ENCODE results near the gene ESR2.
"Not testable (repeated sequence)": the region's sequence is repeated elsewhere in the genome, so short reads cannot be mapped to it uniquely, and the experiment has no call there.

The ESR2 gene

GRCh38 chr14:64118403-64118742, 175.8 kb downstream of the ESR2 start:
- not testable (repeated sequence) for H3K14ac ChIP-seq (ENCODE audit: low read length in 2 of 2); H3K4me1 ChIP-seq (ENCODE audit: control insufficient read depth, insufficient read depth, low read depth, low read length); H4K8ac ChIP-seq (ENCODE audit: low read length); H3K18ac ChIP-seq (ENCODE audit: low read depth in 1 of 2, low read length in 2 of 2); H3K9me3 ChIP-seq (ENCODE audit: control insufficient read depth, low read length); H3K79me1 ChIP-seq (replicated peaks; ENCODE audit: low read length, poor library complexity, severe bottlenecking); H2BK15ac ChIP-seq (ENCODE audit: low read depth, poor library complexity, severe bottlenecking); H3K27me3 ChIP-seq (ENCODE audit: control insufficient read depth in 1 of 2, insufficient read depth in 1 of 2, low read length in 2 of 2); DNase-seq; H3K4me3 ChIP-seq (ENCODE audit: insufficient read depth in 1 of 2, low read depth in 1 of 2, low read length in 2 of 2); H4K91ac ChIP-seq (ENCODE audit: low read length); H3K23ac ChIP-seq (ENCODE audit: low read length in 2 of 2); H3K4ac ChIP-seq (ENCODE audit: low read depth in 1 of 2, low read length in 2 of 2); H2AFZ ChIP-seq (ENCODE audit: low read depth, low read length); H2BK12ac ChIP-seq (ENCODE audit: low read length in 2 of 2); H3K4me2 ChIP-seq (ENCODE audit: low read length, poor library complexity, severe bottlenecking); H2BK120ac ChIP-seq (ENCODE audit: low read depth, low read length)
- 100% methylated on average over 4 of the region's 7 CpGs for WGBS
- Histone ChIP-seq H3K9ac (ENCODE audit: low read length) (peak overlapping the region; percentile 59), H2BK5ac (ENCODE audit: low read depth, low read length, poor library complexity, severe bottlenecking) (peak overlapping the region; percentile 67), H2AK5ac (ENCODE audit: low read length, severe bottlenecking) (peak overlapping the region; percentile 59), H3K36me3 (ENCODE audit: control insufficient read depth in 1 of 2, insufficient read depth in 2 of 2, low read depth in 1 of 2, low read length in 2 of 2) (peaks cover 0 to 14% of the 10 kb centered on the region in 2 experiments), H3K27ac (ENCODE audit: low read length, poor library complexity, severe bottlenecking) (peak overlapping the region; percentile 89)

- no peak overlapping the region for H2BK12ac ChIP-seq (ENCODE audit: low read length in 2 of 2)
- H3K18ac ChIP-seq (ENCODE audit: low read depth in 1 of 2, low read length in 2 of 2): no peak overlapping the region
- H3K23ac ChIP-seq (ENCODE audit: low read length in 2 of 2): no peak overlapping the region
- H3K4ac ChIP-seq (ENCODE audit: low read depth in 1 of 2, low read length in 2 of 2): no peak overlapping the region
- DNase-seq: no peak
- H3K36me3 ChIP-seq (ENCODE audit: control insufficient read depth in 1 of 2, insufficient read depth in 2 of 2, low read depth in 1 of 2, low read length in 2 of 2): peaks cover 0 to 10% of the 10 kb centered on the region in 2 experiments
- H3K79me1 ChIP-seq (replicated peaks; ENCODE audit: low read length, poor library complexity, severe bottlenecking): no peaks in the 10 kb centered on the region
- no peak overlapping the region for H2BK15ac ChIP-seq (ENCODE audit: low read depth, poor library complexity, severe bottlenecking)
- H4K8ac ChIP-seq (ENCODE audit: low read length): no peak overlapping the region
- whole genome bisulfite sequencing: 92% methylated on average over 10 of the region's 11 CpGs
- no peaks in the 10 kb centered on the region for H3K27me3 ChIP-seq (ENCODE audit: control insufficient read depth in 1 of 2, insufficient read depth in 1 of 2, low read length in 2 of 2)
- H3K4me2 ChIP-seq (ENCODE audit: low read length, poor library complexity, severe bottlenecking): no peak overlapping the region
- H3K14ac ChIP-seq (ENCODE audit: low read length in 2 of 2): no peak overlapping the region
- no peak overlapping the region for H2AK5ac ChIP-seq (ENCODE audit: low read length, severe bottlenecking)
- H4K91ac ChIP-seq (ENCODE audit: low read length): no peak overlapping the region
- no peak overlapping the region for H2BK120ac ChIP-seq (ENCODE audit: low read depth, low read length)
- H3K9me3 ChIP-seq (ENCODE audit: control insufficient read depth, low read length): no peaks in the 10 kb centered on the region
- H3K4me3 ChIP-seq (ENCODE audit: insufficient read depth in 1 of 2, low read depth in 1 of 2, low read length in 2 of 2): no peak overlapping the region
- peaks cover 12% of the 10 kb centered on the region for H3K4me1 ChIP-seq (ENCODE audit: control insufficient read depth, insufficient read depth, low read depth, low read length)
- peak overlapping the region; percentile 39 for H2BK5ac ChIP-seq (ENCODE audit: low read depth, low read length, poor library complexity, severe bottlenecking)
- H2AFZ ChIP-seq (ENCODE audit: low read depth, low read length): no peak overlapping the region
- peak overlapping the region; percentile 59 for H3K9ac ChIP-seq (ENCODE audit: low read length)
- peak overlapping the region; percentile 89 for H3K27ac ChIP-seq (ENCODE audit: low read length, poor library complexity, severe bottlenecking)
Measured at GRCh38 chr14:64117671-64118402, 176.3 kb downstream of the ESR2 start.

- 93% methylated on average over 5 of the region's 6 CpGs for WGBS
Measured at GRCh38 chr14:64115401-64115800, 178.8 kb downstream of the ESR2 start.

GRCh38 chr14:64114796-64115195, 179.4 kb downstream of the ESR2 start:
- Histone ChIP-seq H2BK5ac (ENCODE audit: low read depth, low read length, poor library complexity, severe bottlenecking) (no peak overlapping the region), H2BK15ac (ENCODE audit: low read depth, poor library complexity, severe bottlenecking) (no peak overlapping the region), H3K4me2 (ENCODE audit: low read length, poor library complexity, severe bottlenecking) (no peak overlapping the region), H3K14ac (ENCODE audit: low read length in 2 of 2) (no peak overlapping the region), H3K27me3 (ENCODE audit: control insufficient read depth in 1 of 2, insufficient read depth in 1 of 2, low read length in 2 of 2) (no peaks in the 10 kb centered on the region), H3K4ac (ENCODE audit: low read depth in 1 of 2, low read length in 2 of 2) (no peak overlapping the region), H3K79me1 (replicated peaks; ENCODE audit: low read length, poor library complexity, severe bottlenecking) (no peaks in the 10 kb centered on the region), H2BK12ac (ENCODE audit: low read length in 2 of 2) (no peak overlapping the region), H3K4me3 (ENCODE audit: insufficient read depth in 1 of 2, low read depth in 1 of 2, low read length in 2 of 2) (no peak overlapping the region), H4K91ac (ENCODE audit: low read length) (peak overlapping the region; percentile 29), H3K36me3 (ENCODE audit: control insufficient read depth in 1 of 2, insufficient read depth in 2 of 2, low read depth in 1 of 2, low read length in 2 of 2) (peaks cover 0 to 8% of the 10 kb centered on the region in 2 experiments), H3K9me3 (ENCODE audit: control insufficient read depth, low read length) (no peaks in the 10 kb centered on the region), H3K4me1 (ENCODE audit: control insufficient read depth, insufficient read depth, low read depth, low read length) (peaks cover 13% of the 10 kb centered on the region), H2AFZ (ENCODE audit: low read depth, low read length) (no peak overlapping the region), H3K27ac (ENCODE audit: low read length, poor library complexity, severe bottlenecking) (no peak overlapping the region), H3K18ac (ENCODE audit: low read depth in 1 of 2, low read length in 2 of 2) (no peak overlapping the region), H3K23ac (ENCODE audit: low read length in 2 of 2) (no peak overlapping the region), H4K8ac (ENCODE audit: low read length) (no peak overlapping the region), H2BK120ac (ENCODE audit: low read depth, low read length) (no peak overlapping the region), H2AK5ac (ENCODE audit: low read length, severe bottlenecking) (peak overlapping the region; percentile 54), H3K9ac (ENCODE audit: low read length) (no peak overlapping the region)
- 96% methylated on average over 7 of the region's 7 CpGs for WGBS
- DNase-seq: no peak

More at GRCh38 chr14:64115401-64115800, 178.8 kb downstream of the ESR2 start:
- H3K4ac ChIP-seq (ENCODE audit: low read depth in 1 of 2, low read length in 2 of 2): no peak overlapping the region
- no peaks in the 10 kb centered on the region for H3K9me3 ChIP-seq (ENCODE audit: control insufficient read depth, low read length)
- H4K91ac ChIP-seq (ENCODE audit: low read length): no peak overlapping the region
- peak overlapping the region; percentile 54 for H2AK5ac ChIP-seq (ENCODE audit: low read length, severe bottlenecking)
- H2AFZ ChIP-seq (ENCODE audit: low read depth, low read length): no peak overlapping the region
- H2BK12ac ChIP-seq (ENCODE audit: low read length in 2 of 2): no peak overlapping the region
- H2BK120ac ChIP-seq (ENCODE audit: low read depth, low read length): no peak overlapping the region
- H4K8ac ChIP-seq (ENCODE audit: low read length): no peak overlapping the region
- H3K4me3 ChIP-seq (ENCODE audit: insufficient read depth in 1 of 2, low read depth in 1 of 2, low read length in 2 of 2): no peak overlapping the region
- H3K4me1 ChIP-seq (ENCODE audit: control insufficient read depth, insufficient read depth, low read depth, low read length): peaks cover 13% of the 10 kb centered on the region
- no peak overlapping the region for H3K18ac ChIP-seq (ENCODE audit: low read depth in 1 of 2, low read length in 2 of 2)
- no peak overlapping the region for H3K9ac ChIP-seq (ENCODE audit: low read length)
- no peak overlapping the region for H3K14ac ChIP-seq (ENCODE audit: low read length in 2 of 2)
- H3K79me1 ChIP-seq (replicated peaks; ENCODE audit: low read length, poor library complexity, severe bottlenecking): no peaks in the 10 kb centered on the region
- H3K27me3 ChIP-seq (ENCODE audit: control insufficient read depth in 1 of 2, insufficient read depth in 1 of 2, low read length in 2 of 2): no peaks in the 10 kb centered on the region
- peaks cover 0 to 8% of the 10 kb centered on the region in 2 experiments for H3K36me3 ChIP-seq (ENCODE audit: control insufficient read depth in 1 of 2, insufficient read depth in 2 of 2, low read depth in 1 of 2, low read length in 2 of 2)
- no peak overlapping the region for H2BK5ac ChIP-seq (ENCODE audit: low read depth, low read length, poor library complexity, severe bottlenecking)
- H3K27ac ChIP-seq (ENCODE audit: low read length, poor library complexity, severe bottlenecking): no peak overlapping the region
- H3K4me2 ChIP-seq (ENCODE audit: low read length, poor library complexity, severe bottlenecking): no peak overlapping the region
- H3K23ac ChIP-seq (ENCODE audit: low read length in 2 of 2): no peak overlapping the region
- H2BK15ac ChIP-seq (ENCODE audit: low read depth, poor library complexity, severe bottlenecking): no peak overlapping the region
- no peak for DNase-seq
